ENCODE data around the gene USP3.

Gene USP3

DNA sequence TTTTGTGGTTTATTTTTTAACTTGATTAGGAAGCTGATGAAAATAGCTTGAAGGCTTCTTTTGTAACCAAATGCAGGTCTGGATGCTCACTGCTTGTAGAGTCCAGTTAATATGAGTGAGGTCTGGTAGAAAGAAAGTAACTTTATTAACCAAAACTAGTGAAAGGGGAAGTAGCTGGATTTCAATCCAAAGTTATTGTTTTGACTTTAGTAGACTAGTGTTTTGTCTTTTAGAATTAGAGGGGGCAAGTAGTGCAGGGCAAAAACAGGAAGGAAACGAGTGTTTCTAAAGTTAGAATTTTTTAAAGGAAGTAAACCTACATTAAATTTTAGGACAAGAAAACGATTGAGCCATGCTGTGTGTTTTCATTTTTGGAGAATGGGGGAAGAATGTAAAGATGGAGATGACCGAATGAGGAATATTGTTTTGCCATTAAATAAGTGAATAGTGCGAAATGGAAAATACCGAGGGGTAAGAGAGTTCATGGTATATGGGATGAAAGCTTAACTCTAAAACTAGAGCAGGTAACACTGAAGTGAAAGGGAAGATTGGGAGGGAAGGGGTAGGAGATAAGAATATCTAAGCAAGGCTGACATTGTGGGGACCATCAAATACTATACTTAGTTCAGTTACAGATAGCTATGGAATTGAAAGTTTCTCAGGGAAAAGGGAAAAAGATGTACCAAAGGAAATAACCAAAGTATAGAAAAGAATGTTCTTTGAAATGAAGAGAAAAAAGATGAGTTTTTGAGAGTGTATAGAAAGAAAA is 40.0 kb downstream of the USP3 start:
- DNase-seq (ENCODE audit: low read depth), result no peak

DNA sequence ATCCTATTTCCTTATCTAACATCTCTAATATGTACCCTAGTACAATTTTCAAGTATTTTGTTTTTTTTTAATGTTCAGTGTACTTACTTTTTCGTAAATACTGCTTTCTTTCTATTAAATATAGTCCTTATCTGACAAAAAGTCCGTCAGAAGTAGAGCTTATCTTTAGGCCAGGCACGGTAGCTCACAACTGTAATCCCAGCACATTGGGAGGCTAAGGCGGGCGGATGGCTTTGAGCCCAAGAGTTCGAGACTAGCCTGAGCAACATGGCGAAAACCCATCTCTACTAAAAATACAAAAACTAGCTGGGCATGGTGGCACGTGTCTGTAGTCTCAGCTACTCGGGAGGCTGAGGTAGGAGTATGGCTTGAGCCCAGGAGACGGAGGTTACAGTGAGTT is 41.1 kb downstream of the USP3 start:
- DNase-seq (ENCODE audit: low read depth), result no peak

DNA sequence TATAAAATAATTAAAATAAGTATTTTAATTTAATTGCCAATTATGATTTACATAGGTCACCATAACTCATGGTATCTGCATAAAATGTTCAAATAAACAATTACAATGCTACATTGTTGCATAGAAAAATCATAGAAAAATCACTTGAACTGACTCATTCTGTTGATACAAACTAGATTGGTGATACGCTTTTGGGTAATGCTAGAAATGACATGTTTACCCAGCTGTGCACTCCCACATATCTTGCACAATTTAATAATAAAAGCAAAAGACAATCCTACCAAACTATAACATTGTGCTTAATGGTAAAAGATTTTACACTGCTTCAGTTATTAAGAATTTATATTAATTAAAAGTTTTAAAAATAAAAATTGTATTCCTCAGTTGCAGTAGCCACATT is 47.0 kb downstream of the USP3 start:
- DNase-seq (ENCODE audit: low read depth), result peak; percentile 57

DNA sequence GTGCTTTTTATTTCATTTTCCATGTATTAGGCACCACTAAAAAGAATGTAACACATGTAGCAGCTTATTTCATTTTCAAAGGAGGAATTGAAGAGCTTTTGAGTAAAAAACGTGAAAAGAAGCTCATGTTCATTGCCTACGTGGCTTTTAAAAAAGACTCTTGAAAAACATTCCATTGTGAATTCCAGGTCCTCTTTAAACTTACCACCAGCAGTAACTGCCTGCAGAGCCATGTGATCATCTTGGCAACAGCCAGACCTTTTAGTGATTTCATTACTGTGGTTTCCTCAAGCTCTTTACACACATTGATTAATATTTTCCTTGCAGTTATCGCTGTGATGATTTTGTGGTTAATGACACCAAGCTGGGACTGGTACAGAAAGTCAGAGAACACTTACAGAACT is 49.0 kb downstream of the USP3 start:
- DNase-seq (ENCODE audit: low read depth), result peak; percentile 96

DNA sequence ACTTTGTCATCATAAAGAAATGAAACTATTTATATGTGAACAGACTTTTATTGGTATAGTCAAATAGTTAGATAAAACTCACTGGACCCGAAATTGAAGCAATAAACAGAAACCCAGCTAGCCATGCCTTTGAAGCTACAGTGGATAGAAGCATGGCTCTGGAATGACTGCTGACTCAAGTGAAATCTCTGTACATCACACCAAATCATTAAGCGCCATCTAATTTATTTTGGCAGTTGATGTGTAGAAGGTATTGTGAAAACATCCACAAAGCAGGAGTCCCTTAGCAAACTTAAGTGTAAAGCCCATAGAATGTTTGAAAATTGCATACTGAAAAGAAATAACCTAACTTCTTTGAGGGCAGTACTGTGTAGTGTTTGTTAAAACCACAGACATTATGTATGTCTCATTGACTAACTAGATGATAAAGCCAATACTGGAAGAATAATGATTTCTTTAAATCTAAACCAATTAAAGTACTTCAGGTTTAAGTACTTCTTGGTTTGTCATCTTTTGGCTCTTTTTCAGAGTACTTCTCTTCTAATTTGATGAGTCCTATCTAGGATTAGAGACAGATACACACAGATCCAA is 50.0 kb downstream of the USP3 start:
- peak; percentile 7 for DNase-seq (ENCODE audit: low read depth)

DNA sequence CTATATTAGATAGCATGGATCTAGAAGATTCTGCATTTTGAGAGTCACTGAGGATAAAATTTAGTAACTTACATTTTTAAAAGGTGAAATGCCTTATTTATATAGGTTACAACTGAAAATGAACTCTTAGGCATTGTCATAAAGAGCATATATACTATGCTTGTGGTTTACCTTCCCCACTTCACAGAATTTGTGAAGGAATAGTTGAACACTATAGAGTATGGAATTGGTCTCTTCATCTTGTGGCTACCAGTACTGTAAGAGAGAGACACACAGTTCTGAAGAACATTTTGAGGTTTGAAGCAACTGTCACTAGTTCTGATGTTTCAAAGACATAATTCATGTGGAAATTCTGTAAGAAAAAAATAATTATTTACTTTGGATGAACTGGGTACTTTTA is 51.1 kb downstream of the USP3 start:
- DNase-seq (ENCODE audit: low read depth), result no peak

DNA sequence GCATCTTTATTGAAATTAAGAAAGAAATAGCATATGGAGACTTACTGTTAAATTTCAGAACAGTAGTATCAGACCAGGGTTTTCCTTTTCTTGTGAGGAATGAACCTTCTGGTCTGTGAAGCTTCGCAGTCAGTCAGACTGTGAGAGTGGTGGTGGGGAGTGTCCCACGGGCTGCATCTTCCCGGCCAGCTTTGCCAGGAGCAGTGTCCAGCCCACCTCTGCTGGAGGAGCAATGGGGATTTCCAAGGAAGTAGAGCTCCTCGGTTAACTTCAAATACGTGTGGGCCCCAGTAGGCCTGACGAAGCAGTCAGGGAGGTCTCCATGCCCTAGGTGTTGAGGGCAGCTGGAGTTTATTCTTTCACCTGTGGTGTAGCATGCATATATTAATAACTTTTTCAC is 51.9 kb downstream of the USP3 start:
- no peak for DNase-seq (ENCODE audit: low read depth)

DNA sequence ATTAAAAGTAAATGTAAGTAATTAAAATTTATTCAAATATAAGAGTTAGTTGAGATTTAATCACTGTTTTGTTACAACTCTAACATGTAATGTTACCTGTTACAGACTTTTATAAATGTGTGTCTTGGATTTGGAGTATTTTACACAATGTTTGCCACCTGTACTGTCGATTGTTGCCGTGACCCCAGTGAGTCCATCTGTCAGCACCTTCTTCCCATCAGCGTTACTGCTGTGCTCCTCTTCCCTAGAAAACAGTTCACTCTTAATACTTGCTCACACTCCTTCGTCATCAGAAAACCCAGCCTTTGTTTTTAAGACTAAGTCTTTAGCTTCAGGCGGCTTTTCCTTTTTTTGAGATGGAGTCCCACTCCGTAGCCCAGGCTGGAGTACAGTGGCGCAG is 52.3 kb downstream of the USP3 start:
- no peak for DNase-seq (ENCODE audit: low read depth)

DNA sequence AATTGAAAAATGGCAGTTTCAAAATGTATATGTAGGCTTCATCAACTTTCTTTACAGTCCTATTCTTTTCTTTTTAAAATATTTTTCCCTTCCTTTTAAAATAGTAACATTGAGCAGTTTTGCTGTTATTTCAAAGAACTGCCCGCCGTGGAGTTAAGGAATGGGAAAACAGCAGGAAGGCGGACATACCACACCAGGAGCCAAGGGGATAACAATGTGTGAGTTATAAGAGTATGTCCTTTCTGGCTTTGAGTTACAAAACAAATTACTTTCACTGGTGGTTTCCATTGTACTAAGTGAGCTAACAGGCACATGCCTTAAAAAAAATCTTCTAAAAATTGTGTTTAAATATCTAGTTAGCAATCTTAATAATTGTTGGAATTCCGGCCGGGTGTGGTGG is 55.4 kb downstream of the USP3 start:
- no peak for DNase-seq (ENCODE audit: low read depth)

DNA sequence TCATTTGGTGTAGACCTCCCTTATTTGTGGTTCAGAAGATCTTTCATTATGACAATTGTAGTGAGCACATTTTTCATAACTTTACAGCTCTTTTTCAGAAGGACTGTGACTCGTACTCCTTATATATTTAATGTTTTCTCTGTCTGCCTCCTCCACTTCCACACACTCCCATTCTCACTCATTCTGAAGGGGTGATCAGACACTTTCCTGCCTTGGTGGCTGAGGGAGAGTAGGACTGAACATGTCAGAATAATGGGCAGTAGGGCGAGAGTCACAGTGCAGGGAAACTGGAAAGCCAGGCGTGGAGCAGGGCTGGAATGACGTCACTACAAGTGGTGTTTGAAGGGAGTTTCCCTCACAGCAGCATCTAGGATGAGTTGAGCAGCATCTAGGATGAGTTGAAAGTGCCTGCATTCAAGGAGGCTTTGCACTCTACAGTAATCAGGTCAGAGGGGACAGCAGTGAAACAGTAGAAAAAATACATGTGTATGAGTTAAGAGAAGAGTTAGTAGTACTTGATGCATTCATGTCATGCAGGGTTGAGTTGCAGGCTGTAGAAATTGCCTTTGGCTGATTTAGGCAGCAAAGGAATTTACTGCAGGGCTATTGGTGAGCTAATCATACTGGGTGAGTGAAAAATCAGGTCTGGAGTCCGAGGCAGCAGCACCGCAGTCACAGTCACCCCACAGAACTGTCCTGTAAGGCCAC is 56.5 kb downstream of the USP3 start:
- no peak for DNase-seq (ENCODE audit: low read depth)

DNA sequence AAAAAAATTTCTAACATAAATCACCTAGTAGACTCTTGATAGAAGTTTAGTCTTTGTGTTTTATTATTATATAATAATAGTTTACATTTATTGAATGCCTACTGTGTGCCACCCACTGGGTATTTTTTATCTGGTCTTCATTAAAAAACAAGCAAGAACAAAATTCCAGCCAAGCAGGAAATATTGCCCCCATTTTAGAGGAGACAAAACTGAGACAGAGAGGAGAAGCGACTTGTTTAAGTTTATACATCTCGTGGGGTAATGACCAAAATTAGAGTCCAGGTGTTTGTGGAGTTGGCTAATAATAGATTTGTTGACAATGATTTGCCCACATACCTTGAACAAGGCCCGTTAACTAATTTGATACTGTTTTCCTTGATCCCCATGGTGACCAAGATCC is 59.7 kb downstream of the USP3 start:
- DNase-seq (ENCODE audit: low read depth), result no peak

DNA sequence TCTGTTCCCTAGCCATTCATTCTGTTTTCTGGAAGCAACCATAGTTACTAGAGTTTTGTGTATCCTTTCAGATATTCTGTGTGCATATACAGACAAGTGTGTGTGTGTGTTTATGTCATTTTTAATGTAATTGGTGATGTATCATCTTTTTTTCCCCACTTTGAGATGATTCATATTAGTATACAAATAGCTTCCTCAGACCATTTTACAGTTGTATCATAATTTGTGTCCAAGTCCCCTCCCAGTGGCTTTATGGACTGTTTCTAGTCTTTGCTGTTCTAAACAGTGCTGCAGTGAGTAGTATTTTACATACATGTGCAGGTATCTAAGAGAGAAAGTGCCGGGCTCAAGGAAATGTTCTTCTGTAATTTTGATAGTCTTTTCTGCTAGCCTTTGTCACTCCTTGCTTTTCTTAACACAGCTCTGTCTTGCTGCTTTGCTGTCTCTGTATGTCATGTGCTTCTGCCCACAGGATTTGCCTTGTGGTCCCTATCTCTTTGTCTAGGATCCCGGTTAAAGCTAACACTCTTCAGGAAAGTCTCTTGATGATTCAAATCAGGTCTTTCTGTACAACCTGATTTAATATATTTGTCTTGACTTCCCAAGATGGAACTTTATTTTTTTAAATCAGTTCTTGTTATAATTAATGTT is 61.3 kb downstream of the USP3 start:
- peak; percentile 7 for DNase-seq (ENCODE audit: low read depth)

DNA sequence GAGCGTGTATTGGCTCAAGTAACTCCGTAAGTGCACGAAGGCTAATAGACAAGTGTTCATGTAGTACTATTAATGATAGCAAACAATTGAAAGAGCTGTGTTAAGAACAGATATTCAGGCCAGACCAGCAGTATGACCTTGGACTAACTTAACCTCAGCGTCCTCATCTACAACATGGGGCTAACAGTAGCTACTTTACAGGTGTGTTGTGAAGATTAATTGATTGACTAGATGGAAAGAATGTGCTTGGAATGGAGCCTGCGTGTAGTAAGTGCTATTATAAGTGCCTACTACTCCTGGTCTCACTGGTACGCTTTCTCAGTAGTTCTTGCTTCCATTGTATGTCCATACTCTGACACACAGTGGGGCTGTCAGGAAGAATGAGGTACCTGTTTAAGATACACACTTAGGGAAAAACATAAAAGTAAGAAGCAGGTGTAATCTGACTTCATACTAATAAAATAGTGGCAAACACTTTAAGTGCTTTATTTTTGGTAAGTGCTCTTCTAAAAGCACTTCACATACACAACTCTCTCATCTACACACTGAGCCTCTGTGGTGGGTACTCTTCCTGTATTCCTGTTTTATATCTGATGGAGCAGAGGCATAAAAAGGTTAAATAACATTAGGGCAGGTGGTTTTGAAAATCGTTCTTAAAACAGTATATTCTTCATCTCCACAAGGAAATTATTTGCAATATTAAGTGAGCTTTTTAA is 68.5 kb downstream of the USP3 start:
- no peak for DNase-seq (ENCODE audit: low read depth)

DNA sequence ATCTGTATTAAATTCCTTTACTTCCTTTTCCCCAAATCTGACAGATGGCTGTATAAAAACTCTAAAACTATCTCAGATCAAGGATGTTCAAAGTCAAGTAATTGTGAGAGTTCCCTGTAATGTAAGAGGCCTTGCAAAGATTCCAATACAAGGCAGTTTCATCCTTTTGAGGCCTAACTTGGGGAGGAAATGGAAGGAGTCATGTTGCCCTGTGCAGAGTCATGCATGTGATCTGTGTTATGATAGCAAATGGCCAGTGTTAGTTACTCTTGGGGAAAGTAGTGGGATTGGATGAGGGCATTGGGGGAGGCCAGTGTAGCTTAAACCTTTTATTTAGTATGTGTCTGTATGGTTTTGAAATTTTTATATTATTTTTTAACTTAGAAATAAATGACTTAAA is 69.1 kb downstream of the USP3 start:
- DNase-seq (ENCODE audit: low read depth), result peak; percentile 9

DNA sequence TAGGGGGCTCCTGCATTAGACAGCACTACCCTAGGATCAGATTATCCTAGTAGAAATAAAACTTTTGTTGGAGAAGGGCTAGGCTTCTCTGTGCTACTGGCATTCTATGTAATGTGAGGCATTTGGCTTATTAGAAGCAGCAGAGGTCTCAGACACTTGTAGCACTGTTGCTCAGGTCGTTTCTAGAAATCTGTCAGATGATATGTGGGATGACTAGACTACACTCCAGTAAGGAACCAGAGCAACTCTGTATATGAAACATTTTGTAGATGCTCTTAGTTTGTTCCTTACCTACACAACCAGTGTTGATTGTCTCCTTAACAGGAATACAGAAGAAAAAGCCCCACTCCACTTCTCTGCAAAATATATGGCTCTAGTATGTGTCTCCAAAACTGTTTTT is 70.9 kb downstream of the USP3 start:
- no peak for DNase-seq (ENCODE audit: low read depth)

DNA sequence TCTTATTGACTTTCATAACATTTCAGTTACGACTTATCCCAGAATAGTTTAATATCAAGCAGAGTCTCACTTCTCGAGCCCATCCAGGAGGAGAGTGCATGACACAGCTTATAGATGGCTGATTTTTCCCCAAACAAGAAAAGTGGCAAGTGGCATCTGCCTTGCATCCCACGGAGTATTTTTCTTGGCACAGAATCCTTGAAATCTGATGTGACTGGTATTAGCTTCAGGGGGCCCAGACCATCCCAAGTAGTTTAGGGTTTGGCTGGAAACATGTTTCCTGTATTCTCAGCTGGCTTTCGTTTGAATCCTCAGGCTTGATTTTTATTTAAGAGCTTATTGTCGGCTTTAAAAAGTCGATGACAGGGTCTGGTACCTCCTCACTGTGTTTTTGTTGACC is 72.0 kb downstream of the USP3 start:
- DNase-seq (ENCODE audit: low read depth), result peak; percentile 47

DNA sequence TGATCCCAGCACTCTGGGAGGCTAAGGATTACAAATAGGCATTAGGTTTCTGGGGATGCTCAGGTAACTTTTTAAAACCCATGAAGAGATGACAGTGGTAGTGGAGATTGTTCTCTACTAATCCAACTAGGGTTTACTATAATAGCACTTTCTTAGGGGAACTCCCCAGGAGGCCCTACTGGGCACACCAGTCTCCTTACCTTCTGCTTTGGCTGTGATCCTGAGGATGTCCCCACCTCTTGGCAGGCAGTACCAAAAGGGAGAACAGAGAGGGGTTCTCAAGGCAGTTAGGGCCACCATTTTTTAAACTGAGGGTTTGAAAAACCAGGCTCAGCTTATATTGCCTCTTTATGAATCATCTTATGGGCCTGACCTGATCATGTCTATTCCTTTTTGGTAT is 77.8 kb downstream of the USP3 start:
- DNase-seq (ENCODE audit: low read depth), result no peak

DNA sequence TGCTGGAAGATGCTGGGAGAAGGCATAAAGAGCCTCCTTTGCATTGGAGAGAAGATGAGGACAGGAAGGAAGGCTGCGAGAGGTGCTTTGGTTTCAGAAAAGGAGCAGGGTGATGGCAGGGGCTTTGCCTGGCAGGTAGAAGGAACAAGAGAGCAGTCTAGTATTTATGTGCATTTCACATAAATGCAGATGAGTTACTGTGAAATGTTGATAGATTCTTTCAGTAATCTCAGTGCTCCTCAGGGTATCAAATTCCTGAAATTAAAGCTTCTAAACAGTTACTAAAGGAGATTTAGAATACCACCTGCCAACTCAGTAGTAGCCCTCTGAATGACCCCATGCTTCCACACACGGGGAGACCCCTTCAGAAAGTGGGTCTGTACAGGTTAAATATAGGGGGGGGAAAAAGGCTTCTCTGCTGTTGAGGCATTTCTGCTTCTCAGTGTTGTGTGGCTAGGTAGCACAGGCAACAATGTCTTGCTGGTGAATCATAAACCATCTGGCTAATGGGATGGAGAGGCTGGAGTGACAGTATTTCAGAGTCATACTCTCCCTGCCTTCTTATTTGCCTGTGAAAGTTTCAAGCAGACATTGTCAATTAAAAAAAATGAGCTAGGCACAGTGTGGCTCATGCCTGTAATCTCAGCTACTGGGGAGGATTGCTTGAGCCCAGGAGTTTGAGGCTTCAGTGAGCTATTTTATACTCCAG is 78.5 kb downstream of the USP3 start:
- peak; percentile 89 for DNase-seq (ENCODE audit: low read depth)

DNA sequence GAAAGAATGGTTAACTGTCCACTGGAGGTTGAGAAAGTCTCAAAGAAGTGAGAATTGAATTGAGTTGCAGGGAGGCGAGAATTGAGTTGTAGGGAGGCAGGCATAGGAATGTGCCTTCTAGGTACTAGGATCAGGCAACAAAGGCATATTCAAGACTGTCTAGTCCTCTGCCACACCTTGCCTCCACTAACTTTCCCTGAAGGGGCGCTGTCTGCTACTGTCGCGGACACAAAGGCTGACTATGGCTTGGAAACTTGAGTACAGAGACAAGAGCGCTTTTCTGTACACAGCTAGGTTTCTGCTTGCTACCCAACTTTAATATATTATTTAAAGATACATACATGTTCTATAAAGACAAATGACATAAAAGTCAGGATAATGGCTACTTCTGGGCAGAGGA is 82.4 kb downstream of the USP3 start:
- no peak for DNase-seq (ENCODE audit: low read depth)

DNA sequence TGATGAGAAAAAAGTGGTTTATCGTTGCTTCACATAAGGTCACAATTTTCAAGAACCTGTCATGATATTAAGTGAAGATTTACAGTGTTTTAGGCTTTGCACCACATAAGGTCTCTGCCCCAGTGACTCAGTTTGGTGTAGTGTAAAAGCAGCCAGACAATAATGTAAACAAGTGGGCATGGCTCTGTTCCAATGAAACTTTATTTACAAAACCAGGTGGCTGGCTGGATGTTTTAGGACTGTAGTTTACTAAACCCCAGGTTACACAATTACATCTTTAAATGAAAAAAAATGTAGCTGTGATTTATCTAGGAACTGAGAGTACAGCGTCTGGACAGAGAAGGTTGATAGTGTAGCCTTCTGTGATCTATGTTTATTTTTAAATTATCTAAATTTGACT is 83.1 kb downstream of the USP3 start:
- DNase-seq (ENCODE audit: low read depth), result peak; percentile 49

DNA sequence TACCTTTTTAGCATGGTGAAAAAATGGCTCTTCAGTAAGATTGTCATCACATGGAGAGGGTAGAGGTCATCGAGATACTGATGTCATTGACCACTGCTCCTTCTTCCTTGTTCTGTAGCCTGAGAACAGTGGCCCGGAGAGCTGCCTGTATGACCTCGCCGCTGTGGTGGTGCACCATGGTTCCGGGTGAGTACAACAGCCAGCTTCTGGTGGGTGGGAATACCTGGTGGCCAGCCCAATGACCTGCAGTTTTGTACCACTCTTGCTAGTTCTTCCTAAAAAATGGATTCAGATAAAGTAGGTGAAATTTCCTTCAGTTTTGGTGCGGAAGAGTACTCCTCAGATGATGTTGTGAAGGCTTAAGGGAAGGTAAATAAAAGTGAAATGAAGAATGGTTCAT is 84.4 kb downstream of the USP3 start:
- DNase-seq (ENCODE audit: low read depth), result no peak
